ENCODE measurements around the gene TMPRSS3.
"Not testable (repeated sequence)": the region's sequence is repeated elsewhere in the genome, so short reads cannot be mapped to it uniquely, and the experiment has no call there.

TMPRSS3 gene

GRCh38 chr21:42427809-42428419 is 32.1 kb upstream of the TMPRSS3 start:
- DNase-seq, result no peak

GRCh38 chr21:42426876-42427480 is 31.1 kb upstream of the TMPRSS3 start:
- no peak for DNase-seq

- no peak for DNase-seq
These were observed 30.6 kb upstream of the TMPRSS3 start for GRCh38 chr21:42426424-42426823.

GRCh38 chr21:42425591-42425990 is 29.7 kb upstream of the TMPRSS3 start:
- DNase-seq, result peak; percentile 62

- peak; percentile 89 for DNase-seq
These were observed 29.2 kb upstream of the TMPRSS3 start for GRCh38 chr21:42424914-42425541.

GRCh38 chr21:42423685-42424084 is 27.8 kb upstream of the TMPRSS3 start:
- DNase-seq, result no peak

GRCh38 chr21:42423197-42423675 is 27.4 kb upstream of the TMPRSS3 start:
- DNase-seq, result peak; percentile 78

- peak; percentile 67 for DNase-seq
These were observed 25.4 kb upstream of the TMPRSS3 start for GRCh38 chr21:42421018-42421793.

- no peak for DNase-seq
These were observed 24.0 kb upstream of the TMPRSS3 start for GRCh38 chr21:42419845-42420244.

- DNase-seq, result no peak
These were observed 23.0 kb upstream of the TMPRSS3 start for GRCh38 chr21:42418886-42419285.

- peak; percentile 78 for DNase-seq
These were observed 21.7 kb upstream of the TMPRSS3 start for GRCh38 chr21:42417533-42417932.

- DNase-seq, result peak; percentile 96
These were observed 19.3 kb upstream of the TMPRSS3 start for GRCh38 chr21:42414928-42415769.

- no peak for DNase-seq
These were observed 18.7 kb upstream of the TMPRSS3 start for GRCh38 chr21:42414553-42414927.

GRCh38 chr21:42414066-42414465 is 18.2 kb upstream of the TMPRSS3 start:
- DNase-seq, result no peak

- DNase-seq, result peak; percentile 61
These were observed 17.6 kb upstream of the TMPRSS3 start for GRCh38 chr21:42413500-42413899.

GRCh38 chr21:42413093-42413492 is 17.2 kb upstream of the TMPRSS3 start:
- DNase-seq, result no peak

- DNase-seq, result no peak
These were observed 16.7 kb upstream of the TMPRSS3 start for GRCh38 chr21:42412636-42412933.

GRCh38 chr21:42411891-42412635 is 16.2 kb upstream of the TMPRSS3 start:
- DNase-seq, result no peak

- peak; percentile 58 for DNase-seq
These were observed 15.5 kb upstream of the TMPRSS3 start for GRCh38 chr21:42411197-42411869.

GRCh38 chr21:42409366-42409765 is 13.5 kb upstream of the TMPRSS3 start:
- DNase-seq, result no peak

- not testable (repeated sequence) for DNase-seq
These were observed 12.9 kb upstream of the TMPRSS3 start for GRCh38 chr21:42408718-42409117.

Data from activated CD4-positive, alpha-beta T cell treated with anti-CD3 and anti-CD28 coated beads, Interleukin-2, Interleukin-6, amounts not matched to agents 100 ng/mL and 50 ng/mL, durations not matched to agents 16 hours and 8 hours (primary cell).